SK-N-SH (cell line): ENCODE measurements around the gene GBA3.

ENCODE experiments used
- ELF1 ChIP-seq: IDR thresholded peaks from 2 replicates; pipeline ENCODE4 v1.4.0; 2012
- RFX5 ChIP-seq: IDR thresholded peaks from 2 replicates; pipeline ENCODE4 v1.6.1; 2012; ENCODE audit warnings: mild to moderate bottlenecking, improper control_type of control experiment, low read length
- TF ChIP-seq, protein P1 (sequence below): fragments of 200-600 bp; sonication (generic); IDR thresholded peaks from 2 replicates; pipeline ENCODE4 v1.6.1; 2017; ENCODE audit warnings: antibody characterized with exemption, mild to moderate bottlenecking, moderate library complexity
- TF ChIP-seq, protein P2 (sequence below): IDR thresholded peaks from 2 replicates; pipeline ENCODE4 v1.6.1; 2012; ENCODE audit warnings: mild to moderate bottlenecking, low read depth, low read length, moderate library complexity
- TF ChIP-seq, protein P3 (sequence below): IDR thresholded peaks from 2 replicates; pipeline ENCODE4 v1.4.0; 2012; ENCODE audit warnings: low read depth

DNA sequence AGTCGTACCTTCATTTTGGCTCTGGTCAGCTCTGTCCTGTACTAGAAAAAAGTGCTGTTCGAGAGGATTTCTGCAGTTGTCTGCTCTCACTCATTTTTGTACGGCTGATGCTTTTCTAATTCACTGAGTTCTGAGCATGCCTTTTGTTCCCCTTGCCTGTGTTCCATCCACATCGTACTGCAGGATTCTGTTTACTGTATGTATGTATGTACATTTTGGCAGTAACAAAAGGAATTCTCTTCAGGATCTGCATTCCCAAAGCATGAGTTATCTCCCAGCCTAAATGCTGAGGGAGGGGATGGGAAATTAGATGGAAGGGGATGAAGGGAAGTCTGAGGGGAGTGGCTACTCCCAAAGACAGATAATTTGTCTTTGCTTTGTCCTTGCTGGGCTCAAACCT lies 87.6 kb downstream of the GBA3 start:
- TF ChIP-seq, protein P1, sequence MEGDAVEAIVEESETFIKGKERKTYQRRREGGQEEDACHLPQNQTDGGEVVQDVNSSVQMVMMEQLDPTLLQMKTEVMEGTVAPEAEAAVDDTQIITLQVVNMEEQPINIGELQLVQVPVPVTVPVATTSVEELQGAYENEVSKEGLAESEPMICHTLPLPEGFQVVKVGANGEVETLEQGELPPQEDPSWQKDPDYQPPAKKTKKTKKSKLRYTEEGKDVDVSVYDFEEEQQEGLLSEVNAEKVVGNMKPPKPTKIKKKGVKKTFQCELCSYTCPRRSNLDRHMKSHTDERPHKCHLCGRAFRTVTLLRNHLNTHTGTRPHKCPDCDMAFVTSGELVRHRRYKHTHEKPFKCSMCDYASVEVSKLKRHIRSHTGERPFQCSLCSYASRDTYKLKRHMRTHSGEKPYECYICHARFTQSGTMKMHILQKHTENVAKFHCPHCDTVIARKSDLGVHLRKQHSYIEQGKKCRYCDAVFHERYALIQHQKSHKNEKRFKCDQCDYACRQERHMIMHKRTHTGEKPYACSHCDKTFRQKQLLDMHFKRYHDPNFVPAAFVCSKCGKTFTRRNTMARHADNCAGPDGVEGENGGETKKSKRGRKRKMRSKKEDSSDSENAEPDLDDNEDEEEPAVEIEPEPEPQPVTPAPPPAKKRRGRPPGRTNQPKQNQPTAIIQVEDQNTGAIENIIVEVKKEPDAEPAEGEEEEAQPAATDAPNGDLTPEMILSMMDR: no peak
- TF ChIP-seq, protein P2, sequence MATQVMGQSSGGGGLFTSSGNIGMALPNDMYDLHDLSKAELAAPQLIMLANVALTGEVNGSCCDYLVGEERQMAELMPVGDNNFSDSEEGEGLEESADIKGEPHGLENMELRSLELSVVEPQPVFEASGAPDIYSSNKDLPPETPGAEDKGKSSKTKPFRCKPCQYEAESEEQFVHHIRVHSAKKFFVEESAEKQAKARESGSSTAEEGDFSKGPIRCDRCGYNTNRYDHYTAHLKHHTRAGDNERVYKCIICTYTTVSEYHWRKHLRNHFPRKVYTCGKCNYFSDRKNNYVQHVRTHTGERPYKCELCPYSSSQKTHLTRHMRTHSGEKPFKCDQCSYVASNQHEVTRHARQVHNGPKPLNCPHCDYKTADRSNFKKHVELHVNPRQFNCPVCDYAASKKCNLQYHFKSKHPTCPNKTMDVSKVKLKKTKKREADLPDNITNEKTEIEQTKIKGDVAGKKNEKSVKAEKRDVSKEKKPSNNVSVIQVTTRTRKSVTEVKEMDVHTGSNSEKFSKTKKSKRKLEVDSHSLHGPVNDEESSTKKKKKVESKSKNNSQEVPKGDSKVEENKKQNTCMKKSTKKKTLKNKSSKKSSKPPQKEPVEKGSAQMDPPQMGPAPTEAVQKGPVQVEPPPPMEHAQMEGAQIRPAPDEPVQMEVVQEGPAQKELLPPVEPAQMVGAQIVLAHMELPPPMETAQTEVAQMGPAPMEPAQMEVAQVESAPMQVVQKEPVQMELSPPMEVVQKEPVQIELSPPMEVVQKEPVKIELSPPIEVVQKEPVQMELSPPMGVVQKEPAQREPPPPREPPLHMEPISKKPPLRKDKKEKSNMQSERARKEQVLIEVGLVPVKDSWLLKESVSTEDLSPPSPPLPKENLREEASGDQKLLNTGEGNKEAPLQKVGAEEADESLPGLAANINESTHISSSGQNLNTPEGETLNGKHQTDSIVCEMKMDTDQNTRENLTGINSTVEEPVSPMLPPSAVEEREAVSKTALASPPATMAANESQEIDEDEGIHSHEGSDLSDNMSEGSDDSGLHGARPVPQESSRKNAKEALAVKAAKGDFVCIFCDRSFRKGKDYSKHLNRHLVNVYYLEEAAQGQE: no peak
- TF ChIP-seq RFX5 (no peak), ELF1 (no peak)
- TF ChIP-seq, protein P3, sequence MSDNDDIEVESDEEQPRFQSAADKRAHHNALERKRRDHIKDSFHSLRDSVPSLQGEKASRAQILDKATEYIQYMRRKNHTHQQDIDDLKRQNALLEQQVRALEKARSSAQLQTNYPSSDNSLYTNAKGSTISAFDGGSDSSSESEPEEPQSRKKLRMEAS: no peak
